Activated CD4-positive, alpha-beta memory T cell treated with anti-CD3 and anti-CD28 coated beads, Interleukin-2, amount 10 ng/mL, durations not matched to agents 7 days and 5 days (primary cell): Measurements from ENCODE around the gene HRC. TPM values are rescaled to one million over a fixed set of nuclear protein-coding genes. Genes with fewer than 3 reads are reported as not detected.

Experiments used
- CTCF ChIA-PET: fragments of 350-600 bp; sonication (Branson Sonifier 250); formaldehyde crosslinking; loops from one replicate; lab custom pipeline; 2021; ENCODE audit warnings: antibody characterized with exemption, inconsistent platforms; lab: Charles Lee
- POLR2A ChIA-PET: fragments of 350-600 bp; sonication (Branson Sonifier 250); formaldehyde crosslinking; loops from one replicate; lab custom pipeline; 2021; ENCODE audit warnings: antibody characterized with exemption; lab: Charles Lee
- DNase-seq: peaks from one replicate; pipeline ENCODE4 v3.0.0-alpha.2; 2020
- H3K27ac Mint-ChIP-seq: one replicate; pipeline ENCODE4 v1.8.0; 2021; ENCODE audit warnings: mild to moderate bottlenecking, mixed read lengths
- H3K27me3 Mint-ChIP-seq: one replicate; pipeline ENCODE4 v1.8.0; 2021; ENCODE audit warnings: mixed read lengths
- H3K36me3 Mint-ChIP-seq: one replicate; pipeline ENCODE4 v1.8.0; 2021; ENCODE audit warnings: low read depth, mixed read lengths
- H3K4me1 Mint-ChIP-seq: one replicate; pipeline ENCODE4 v1.8.0; 2021; ENCODE audit warnings: mixed read lengths
- H3K4me3 Mint-ChIP-seq: one replicate; pipeline ENCODE4 v1.8.0; 2021; ENCODE audit warnings: mild to moderate bottlenecking, mixed read lengths
- H3K9me3 Mint-ChIP-seq: one replicate; pipeline ENCODE4 v1.8.0; 2021; ENCODE audit warnings: mixed read lengths
- total RNA-seq, 2 experiments: library from RNA; stranded (reverse); gene quantifications; one replicate each; pipeline ENCODE4 v1.2.3, GENCODE V29; 2021

The HRC gene
- total RNA-seq, 2 experiments from 2014 or later, result not detected

DNA sequence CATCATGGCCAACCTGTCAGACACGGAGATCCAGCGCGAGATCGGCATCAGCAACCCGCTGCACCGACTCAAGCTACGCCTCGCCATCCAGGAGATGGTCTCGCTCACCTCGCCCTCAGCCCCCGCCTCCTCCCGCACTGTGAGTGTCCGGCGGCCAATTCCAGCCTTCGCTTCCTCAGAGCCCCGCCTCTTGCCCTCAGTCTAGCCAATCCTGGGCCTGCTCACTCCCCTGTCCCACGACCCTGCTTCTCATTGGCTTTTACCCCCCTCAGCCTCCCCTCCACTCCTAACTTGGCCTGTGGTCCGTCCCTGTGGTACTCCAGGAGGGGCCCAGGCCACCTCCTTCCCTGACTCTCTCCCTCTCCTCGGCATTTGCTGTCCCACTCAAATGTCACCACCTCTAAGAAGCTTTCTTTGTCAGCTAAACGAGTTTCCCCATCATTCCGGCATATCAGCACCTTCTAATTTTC lies 12.3 kb downstream of the HRC start:
- H3K27me3 Mint-ChIP-seq, result peaks cover 26% of the 10 kb centered on the region

DNA sequence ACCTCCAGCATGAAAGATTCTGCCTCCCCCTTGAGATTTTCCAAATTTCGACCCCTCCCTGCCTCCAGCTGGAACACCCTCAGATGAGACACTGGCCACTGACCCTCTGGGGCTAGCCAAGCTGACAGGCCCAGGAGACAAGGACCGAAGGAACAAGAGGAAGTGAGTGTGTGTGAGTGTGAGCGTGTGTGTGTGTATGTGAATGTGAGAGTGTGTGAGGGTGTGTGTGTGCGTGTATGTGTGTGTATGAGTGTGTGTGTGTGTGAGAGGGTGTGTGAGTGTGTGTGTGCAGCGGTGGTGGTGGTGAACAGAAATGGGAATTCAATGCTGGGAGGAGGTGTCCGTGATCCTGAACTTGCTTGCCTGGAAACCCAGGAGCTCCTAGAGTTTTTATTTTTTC lies 13.8 kb downstream of the HRC start:
- Mint-ChIP-seq H3K27me3 (peaks cover 16% of the 10 kb centered on the region), H3K36me3 (no peaks in the 10 kb centered on the region), H3K9me3 (no peaks in the 10 kb centered on the region), H3K27ac (no peak overlapping the region), H3K4me1 (peaks cover 20% of the 10 kb centered on the region), H3K4me3 (no peak overlapping the region)
- ChIA-PET CTCF (interaction anchor here (1.0 kb wide), 1 partner anchor 27 kb away, joined by 4 read pairs; the partner anchor contains the start of gene LIN7B), POLR2A (no interaction called here)
- no peak for DNase-seq

More for the DNA sequence above, 12.3 kb downstream of the HRC start:
- peaks cover 20% of the 10 kb centered on the region for H3K4me1 Mint-ChIP-seq
- H3K9me3 Mint-ChIP-seq, result no peaks in the 10 kb centered on the region
- peak; percentile 74 for DNase-seq
- ChIA-PET CTCF (interaction anchor here (0.6 to 1.1 kb wide), 3 partner anchors 45 to 751 kb away, joined by 3 to 6 read pairs (median 4); no protein-coding TSS in a partner anchor), POLR2A (no interaction called here)
- no peak overlapping the region for H3K27ac Mint-ChIP-seq
- H3K4me3 Mint-ChIP-seq, result peak overlapping the region; percentile 70
- H3K36me3 Mint-ChIP-seq, result no peaks in the 10 kb centered on the region

DNA sequence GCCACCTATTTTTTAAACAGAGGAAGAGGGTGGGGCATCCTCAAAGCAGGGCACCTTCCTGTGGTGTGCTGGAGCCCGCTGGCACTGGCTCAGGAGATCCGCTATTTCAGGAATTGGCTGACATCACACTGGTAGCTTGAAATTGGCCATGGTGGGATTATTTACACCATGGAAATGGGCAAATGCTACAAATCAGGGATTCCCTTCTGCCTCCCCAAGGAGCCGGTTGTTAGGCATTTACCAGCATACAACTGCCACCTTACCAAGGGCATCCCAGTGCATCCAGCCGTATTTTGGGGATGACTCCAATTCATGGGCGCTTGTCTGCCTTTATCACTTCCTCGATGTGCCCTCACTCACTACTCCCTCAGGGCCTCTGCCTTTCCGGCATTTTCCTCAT lies 14.2 kb downstream of the HRC start:
- no peak overlapping the region for H3K4me3 Mint-ChIP-seq
- POLR2A ChIA-PET, result no interaction called here
- CTCF ChIA-PET, result interaction anchor here (1.0 kb wide), 1 partner anchor 27 kb away, joined by 4 read pairs; the partner anchor contains the start of gene LIN7B

DNA sequence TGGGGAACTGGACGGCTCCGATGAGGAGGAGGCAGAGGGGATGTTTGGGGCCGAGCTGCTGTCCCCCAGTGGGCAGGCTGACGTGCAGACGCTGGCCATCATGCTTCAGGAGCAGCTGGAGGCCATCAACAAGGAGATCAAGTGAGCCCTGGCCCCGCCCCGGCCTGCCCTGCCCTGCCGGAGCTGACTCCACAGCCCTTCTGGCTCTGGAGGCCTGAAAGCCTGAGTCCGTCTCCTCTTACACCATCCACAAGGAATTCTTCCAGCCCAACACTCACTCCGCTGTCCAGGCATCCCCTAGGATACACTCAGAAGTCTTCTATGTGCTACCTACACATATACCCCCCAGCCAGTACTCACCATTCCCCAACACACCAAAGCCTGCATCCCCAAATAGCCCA lies 18.4 kb downstream of the HRC start:
- Mint-ChIP-seq H3K36me3 (no peaks in the 10 kb centered on the region), H3K4me1 (peaks cover 13% of the 10 kb centered on the region), H3K4me3 (no peak overlapping the region), H3K27ac (no peak overlapping the region), H3K27me3 (peaks cover 10% of the 10 kb centered on the region), H3K9me3 (no peaks in the 10 kb centered on the region)
- no peak for DNase-seq
- POLR2A ChIA-PET, result no interaction called here
- CTCF ChIA-PET, result interaction anchor here (0.9 kb wide), 1 partner anchor 23 kb away, joined by 7 read pairs; the partner anchor contains the start of gene LIN7B

More for the DNA sequence above, 14.2 kb downstream of the HRC start:
- Mint-ChIP-seq H3K9me3 (no peaks in the 10 kb centered on the region), H3K4me1 (peaks cover 20% of the 10 kb centered on the region), H3K36me3 (no peaks in the 10 kb centered on the region), H3K27ac (no peak overlapping the region), H3K27me3 (peaks cover 14% of the 10 kb centered on the region)
- DNase-seq, result no peak

DNA sequence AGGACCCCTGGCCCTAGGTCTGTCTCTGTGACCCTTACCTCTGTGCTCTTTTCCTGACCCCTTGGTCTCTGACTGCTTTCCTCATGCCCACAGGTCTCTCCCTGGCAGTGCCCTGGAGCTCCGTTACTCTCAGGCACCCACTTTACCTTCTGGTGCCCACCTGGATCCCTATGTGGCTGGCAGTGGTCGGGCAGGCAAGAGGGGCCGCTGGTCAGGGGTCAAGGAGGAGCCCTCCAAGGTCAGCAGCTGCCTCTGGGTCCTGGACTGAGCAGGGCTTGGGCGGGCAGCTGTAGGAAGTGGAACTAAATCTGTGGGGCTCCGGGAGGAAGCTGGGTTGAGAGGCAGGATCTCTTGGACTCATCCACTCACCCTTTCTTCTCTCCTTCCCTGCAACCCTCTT lies 19.5 kb downstream of the HRC start:
- CTCF ChIA-PET, result no interaction called here

DNA sequence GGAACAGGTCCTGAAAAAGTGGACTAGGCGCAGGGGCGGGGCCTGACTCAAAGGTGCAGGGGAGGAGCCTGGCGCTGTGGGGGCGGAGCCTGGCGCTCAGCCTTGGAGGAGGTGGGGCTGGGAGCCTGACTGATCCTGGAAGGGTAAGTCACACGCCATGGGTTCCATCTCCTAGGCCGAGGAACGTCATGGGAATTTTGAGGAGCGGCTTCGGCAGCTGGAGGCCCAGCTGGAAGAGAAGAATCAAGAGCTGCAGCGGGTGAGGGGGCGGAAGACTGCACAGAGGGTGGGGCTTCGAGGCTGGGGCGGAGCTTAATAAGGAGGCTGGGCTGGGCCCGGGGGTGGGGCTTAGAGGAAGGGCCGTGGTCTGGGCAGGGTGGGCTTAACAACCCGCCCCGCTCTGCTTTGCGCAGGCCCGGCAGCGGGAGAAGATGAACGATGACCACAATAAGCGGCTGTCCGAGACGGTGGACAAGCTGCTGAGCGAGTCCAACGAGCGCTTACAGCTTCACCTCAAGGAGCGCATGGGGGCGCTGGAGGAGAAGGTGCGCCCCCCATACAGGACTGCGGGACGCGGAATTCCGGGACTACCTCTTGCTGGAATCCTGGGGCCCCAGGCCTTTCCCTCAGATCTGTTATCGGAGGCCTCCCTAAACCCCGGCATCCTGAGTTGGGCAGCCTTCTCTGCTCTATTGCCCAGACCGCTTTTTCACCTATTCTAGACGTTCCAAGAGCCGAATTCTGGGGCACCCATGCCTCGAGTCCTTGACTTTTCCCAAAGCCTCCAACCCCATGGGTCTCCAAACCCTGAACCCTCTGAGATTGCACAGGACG lies 21.4 kb downstream of the HRC start:
- peak overlapping the region; percentile 24 for H3K4me3 Mint-ChIP-seq
- ChIA-PET CTCF (interaction anchor here (1.0 kb wide), 2 partner anchors 74 to 140 kb away, joined by 3 to 4 read pairs; partner anchors contain the start of gene RUVBL2), POLR2A (interaction anchor here (1.3 kb wide), 1 partner anchor 27 kb away, joined by 4 read pairs; no protein-coding TSS in a partner anchor)
- no peaks in the 10 kb centered on the region for H3K9me3 Mint-ChIP-seq
- H3K36me3 Mint-ChIP-seq, result no peaks in the 10 kb centered on the region
- peak; percentile 55 for DNase-seq
- peaks cover 13% of the 10 kb centered on the region for H3K4me1 Mint-ChIP-seq
- H3K27me3 Mint-ChIP-seq, result peaks cover 10% of the 10 kb centered on the region
- no peak overlapping the region for H3K27ac Mint-ChIP-seq

More for the DNA sequence above, 19.5 kb downstream of the HRC start:
- Mint-ChIP-seq H3K9me3 (no peaks in the 10 kb centered on the region), H3K36me3 (no peaks in the 10 kb centered on the region), H3K4me3 (no peak overlapping the region), H3K27me3 (peaks cover 6% of the 10 kb centered on the region), H3K4me1 (peaks cover 8% of the 10 kb centered on the region), H3K27ac (no peak overlapping the region)
- POLR2A ChIA-PET, result interaction anchor here (1.2 kb wide), 1 partner anchor 29 kb away, joined by 3 read pairs; no protein-coding TSS in a partner anchor
- DNase-seq, result no peak

DNA sequence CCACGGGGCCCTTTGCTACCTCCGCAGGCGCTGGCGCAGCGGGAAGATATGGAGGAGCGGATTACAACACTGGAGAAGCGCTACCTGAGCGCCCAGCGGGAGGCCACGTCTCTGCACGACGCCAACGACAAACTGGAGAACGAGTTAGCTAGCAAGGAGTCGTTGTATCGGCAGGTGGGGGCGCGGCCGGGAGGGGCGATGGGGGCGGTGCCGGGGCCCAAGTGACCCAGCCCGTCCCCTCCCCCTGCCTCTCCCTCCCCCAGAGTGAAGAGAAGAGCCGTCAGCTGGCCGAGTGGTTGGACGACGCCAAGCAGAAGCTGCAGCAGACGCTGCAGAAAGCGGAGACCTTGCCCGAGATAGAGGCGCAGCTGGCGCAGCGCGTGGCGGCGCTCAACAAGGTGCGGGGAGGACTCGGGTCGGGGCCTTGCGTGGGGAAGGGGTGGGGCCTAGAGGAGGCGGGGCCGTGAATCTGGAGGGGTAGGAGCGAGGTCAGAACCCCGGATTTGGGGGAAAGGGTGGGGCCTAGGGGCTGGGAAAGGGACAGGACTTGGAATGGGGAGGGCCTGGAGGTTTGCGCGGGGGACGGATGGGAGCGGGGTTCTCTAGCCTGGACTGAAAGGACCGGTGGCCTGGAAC lies 22.1 kb downstream of the HRC start:
- no peak overlapping the region for H3K27ac Mint-ChIP-seq
- CTCF ChIA-PET, result interaction anchor here (1.0 kb wide), 1 partner anchor 75 kb away, joined by 3 read pairs; no protein-coding TSS in a partner anchor

DNA sequence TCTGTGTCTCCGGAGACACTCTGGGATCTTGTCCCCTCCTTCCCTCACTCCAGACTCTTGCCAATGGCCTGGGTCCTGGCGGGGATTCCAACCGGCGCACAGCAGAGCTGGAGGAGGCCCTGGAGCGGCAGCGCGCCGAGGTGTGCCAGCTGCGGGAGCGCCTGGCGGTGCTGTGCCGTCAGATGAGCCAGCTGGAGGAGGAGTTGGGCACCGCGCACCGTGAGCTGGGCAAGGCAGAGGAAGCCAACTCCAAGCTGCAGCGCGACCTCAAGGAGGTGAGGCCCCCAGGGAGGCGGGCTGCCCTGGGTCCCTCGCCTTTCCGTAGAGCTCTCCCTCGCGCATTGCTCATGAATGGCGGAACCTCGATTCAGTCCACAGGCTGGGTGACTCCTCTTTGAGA lies 24.9 kb downstream of the HRC start:
- DNase-seq, result no peak
- Mint-ChIP-seq H3K27ac (no peak overlapping the region), H3K4me3 (no peak overlapping the region), H3K4me1 (peaks cover 25% of the 10 kb centered on the region), H3K27me3 (peaks cover 10% of the 10 kb centered on the region), H3K36me3 (no peaks in the 10 kb centered on the region), H3K9me3 (no peaks in the 10 kb centered on the region)
- POLR2A ChIA-PET, result interaction anchor here (0.6 to 1.7 kb wide), 4 partner anchors 13 to 132 kb away, joined by 3 to 5 read pairs (median 3); no protein-coding TSS in a partner anchor
- CTCF ChIA-PET, result interaction anchor here (1.1 to 4.4 kb wide), 3 partner anchors 16 to 137 kb away, joined by 3 to 28 read pairs (median 18); partner anchors contain the start of genes LIN7B and RUVBL2

More for the DNA sequence above, 22.1 kb downstream of the HRC start:
- peak overlapping the region; percentile 24 for H3K4me3 Mint-ChIP-seq
- no peaks in the 10 kb centered on the region for H3K9me3 Mint-ChIP-seq
- no peak for DNase-seq
- no peaks in the 10 kb centered on the region for H3K36me3 Mint-ChIP-seq
- peaks cover 10% of the 10 kb centered on the region for H3K27me3 Mint-ChIP-seq
- POLR2A ChIA-PET, result interaction anchor here (1.3 kb wide), 1 partner anchor 27 kb away, joined by 4 read pairs; no protein-coding TSS in a partner anchor
- peaks cover 20% of the 10 kb centered on the region for H3K4me1 Mint-ChIP-seq

DNA sequence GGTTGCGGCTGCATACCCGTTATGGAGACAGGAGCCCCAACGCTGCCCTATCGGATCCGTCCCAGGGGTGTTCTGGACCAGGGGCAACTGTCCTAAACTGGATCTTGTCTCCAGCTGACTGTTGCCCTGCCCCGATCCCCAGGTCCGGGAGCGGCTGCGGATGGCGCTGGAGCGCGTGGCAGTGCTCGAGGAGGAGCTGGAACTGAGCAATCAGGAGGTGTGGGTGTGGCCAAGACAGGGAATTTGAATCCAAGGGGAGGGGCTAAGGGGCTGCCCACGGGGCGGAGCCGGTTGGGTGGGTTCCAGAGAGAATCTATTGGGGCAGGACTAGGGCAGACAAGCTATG lies 26.0 kb downstream of the HRC start:
- H3K27me3 Mint-ChIP-seq, result peaks cover 7% of the 10 kb centered on the region
- no peak overlapping the region for H3K4me3 Mint-ChIP-seq
- H3K4me1 Mint-ChIP-seq, result peaks cover 25% of the 10 kb centered on the region
- no peaks in the 10 kb centered on the region for H3K36me3 Mint-ChIP-seq
- peak overlapping the region; percentile 19 for H3K27ac Mint-ChIP-seq
- no peaks in the 10 kb centered on the region for H3K9me3 Mint-ChIP-seq
- ChIA-PET POLR2A (interaction anchor here (1.0 to 1.7 kb wide), 4 partner anchors 10 to 20 kb away, joined by 3 to 5 read pairs (median 4); partner anchors contain the start of gene PPFIA3), CTCF (interaction anchor here (0.7 to 4.4 kb wide), 5 partner anchors 10 to 136 kb away, joined by 3 to 28 read pairs (median 12); partner anchors contain the start of genes GYS1, LIN7B and RUVBL2)
- no peak for DNase-seq

DNA sequence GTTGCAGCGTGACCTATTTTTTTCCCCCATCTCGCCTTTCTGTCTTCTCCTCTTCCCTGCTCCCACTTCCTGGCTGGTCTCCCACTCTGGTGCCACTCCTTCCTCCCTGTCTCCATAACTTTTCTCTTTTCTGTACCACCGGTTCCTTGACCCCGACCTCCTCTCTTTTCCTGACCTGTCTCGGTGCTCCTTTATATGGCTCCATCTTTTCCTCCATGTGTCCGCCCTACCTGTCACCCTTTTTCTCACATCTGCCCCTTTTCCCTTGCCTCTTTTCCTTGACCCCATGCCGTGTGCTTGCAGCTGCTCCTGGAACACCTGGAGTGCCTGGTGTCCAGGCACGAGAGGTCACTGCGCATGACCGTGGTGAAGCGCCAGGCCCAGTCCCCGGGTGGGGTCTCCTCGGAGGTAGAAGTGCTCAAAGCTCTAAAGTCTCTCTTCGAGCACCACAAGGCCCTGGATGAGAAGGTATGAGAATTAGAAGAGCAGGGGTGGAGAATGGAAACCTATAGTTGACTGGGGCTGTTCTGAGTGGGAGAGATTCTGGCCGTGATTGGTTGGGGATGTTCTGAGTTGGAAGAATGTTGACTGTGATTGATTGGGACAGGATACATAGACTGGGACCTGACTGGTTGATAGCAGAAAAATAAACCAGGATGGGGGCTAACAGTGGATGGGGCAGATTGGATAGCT lies 26.5 kb downstream of the HRC start:
- no peaks in the 10 kb centered on the region for H3K36me3 Mint-ChIP-seq
- POLR2A ChIA-PET, result interaction anchor here (0.9 to 1.6 kb wide), 4 partner anchors 9 to 21 kb away, joined by 3 to 5 read pairs (median 4); partner anchors contain the start of gene PPFIA3
- H3K9me3 Mint-ChIP-seq, result no peaks in the 10 kb centered on the region
- H3K27ac Mint-ChIP-seq, result no peak overlapping the region
- no peak for DNase-seq
- H3K4me3 Mint-ChIP-seq, result peak overlapping the region; percentile 8
- CTCF ChIA-PET, result interaction anchor here (0.7 to 4.4 kb wide), 5 partner anchors 11 to 135 kb away, joined by 3 to 28 read pairs (median 12); partner anchors contain the start of genes GYS1, LIN7B and RUVBL2
- H3K4me1 Mint-ChIP-seq, result peaks cover 23% of the 10 kb centered on the region
- peaks cover 9% of the 10 kb centered on the region for H3K27me3 Mint-ChIP-seq

DNA sequence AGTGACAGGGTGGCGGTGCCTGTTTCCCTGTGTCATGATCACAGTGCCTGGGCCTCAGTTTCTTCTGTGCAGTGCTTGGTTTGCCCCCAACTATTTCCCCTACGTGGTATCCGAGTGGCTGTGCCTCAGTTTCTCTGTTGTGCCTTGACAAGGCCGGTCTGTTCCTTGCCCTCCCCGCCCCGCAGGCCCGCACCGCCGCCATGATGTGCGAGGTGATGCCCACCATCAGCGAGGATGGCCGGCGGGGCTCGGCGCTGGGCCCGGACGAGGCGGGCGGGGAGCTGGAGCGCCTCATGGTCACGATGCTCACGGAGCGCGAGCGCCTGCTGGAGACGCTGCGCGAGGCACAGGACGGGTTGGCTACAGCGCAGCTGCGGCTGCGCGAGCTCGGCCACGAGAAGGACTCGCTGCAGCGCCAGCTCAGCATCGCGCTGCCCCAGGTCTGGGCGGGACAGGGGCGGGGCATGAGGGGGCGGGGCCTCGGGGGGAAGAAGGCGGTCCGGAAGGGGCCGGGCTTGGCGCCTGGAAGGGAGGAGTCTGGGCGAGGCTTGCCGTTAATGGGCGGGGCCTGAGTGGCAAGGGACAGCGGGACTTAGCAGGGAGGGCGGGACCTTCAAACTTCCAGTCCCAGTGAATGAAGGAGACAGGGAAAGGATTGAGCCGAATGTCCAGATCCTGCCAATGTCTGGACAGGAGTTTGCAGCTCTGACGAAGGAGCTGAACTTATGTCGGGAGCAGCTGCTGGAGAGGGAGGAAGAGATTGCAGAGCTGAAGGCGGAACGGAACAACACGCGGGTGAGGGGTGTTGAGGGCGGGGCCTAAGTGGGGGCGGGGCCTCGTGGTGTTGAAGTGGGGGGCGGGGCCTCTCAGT lies 27.3 kb downstream of the HRC start:
- no peaks in the 10 kb centered on the region for H3K36me3 Mint-ChIP-seq
- H3K27me3 Mint-ChIP-seq, result peaks cover 6% of the 10 kb centered on the region
- ChIA-PET POLR2A (interaction anchor here (0.9 to 1.3 kb wide), 4 partner anchors 9 to 22 kb away, joined by 3 to 6 read pairs (median 4); partner anchors contain the start of genes LIN7B and PPFIA3), CTCF (interaction anchor here (0.5 to 4.4 kb wide), 9 partner anchors 14 to 316 kb away, joined by 3 to 28 read pairs (median 5); partner anchors contain the start of genes GYS1, LIN7B and RUVBL2)
- H3K4me3 Mint-ChIP-seq, result peak overlapping the region; percentile 80
- H3K4me1 Mint-ChIP-seq, result peaks cover 19% of the 10 kb centered on the region
- peak overlapping the region; percentile 73 for H3K27ac Mint-ChIP-seq
- no peaks in the 10 kb centered on the region for H3K9me3 Mint-ChIP-seq
- DNase-seq, result peak; percentile 96
